NCI-H2081 (cell line): ENCODE measurements around the gene ATG14.
"Not testable (repeated sequence)": the region's sequence is repeated elsewhere in the genome, so short reads cannot be mapped to it uniquely, and the experiment has no call there.

Experiments used
- DNase-seq, 2 experiments: peaks; one replicate each; lab custom pipeline; 2025; lab: John Stamatoyannopoulos, UW

Gene ATG14, protein sequence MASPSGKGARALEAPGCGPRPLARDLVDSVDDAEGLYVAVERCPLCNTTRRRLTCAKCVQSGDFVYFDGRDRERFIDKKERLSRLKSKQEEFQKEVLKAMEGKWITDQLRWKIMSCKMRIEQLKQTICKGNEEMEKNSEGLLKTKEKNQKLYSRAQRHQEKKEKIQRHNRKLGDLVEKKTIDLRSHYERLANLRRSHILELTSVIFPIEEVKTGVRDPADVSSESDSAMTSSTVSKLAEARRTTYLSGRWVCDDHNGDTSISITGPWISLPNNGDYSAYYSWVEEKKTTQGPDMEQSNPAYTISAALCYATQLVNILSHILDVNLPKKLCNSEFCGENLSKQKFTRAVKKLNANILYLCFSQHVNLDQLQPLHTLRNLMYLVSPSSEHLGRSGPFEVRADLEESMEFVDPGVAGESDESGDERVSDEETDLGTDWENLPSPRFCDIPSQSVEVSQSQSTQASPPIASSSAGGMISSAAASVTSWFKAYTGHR

DNA sequence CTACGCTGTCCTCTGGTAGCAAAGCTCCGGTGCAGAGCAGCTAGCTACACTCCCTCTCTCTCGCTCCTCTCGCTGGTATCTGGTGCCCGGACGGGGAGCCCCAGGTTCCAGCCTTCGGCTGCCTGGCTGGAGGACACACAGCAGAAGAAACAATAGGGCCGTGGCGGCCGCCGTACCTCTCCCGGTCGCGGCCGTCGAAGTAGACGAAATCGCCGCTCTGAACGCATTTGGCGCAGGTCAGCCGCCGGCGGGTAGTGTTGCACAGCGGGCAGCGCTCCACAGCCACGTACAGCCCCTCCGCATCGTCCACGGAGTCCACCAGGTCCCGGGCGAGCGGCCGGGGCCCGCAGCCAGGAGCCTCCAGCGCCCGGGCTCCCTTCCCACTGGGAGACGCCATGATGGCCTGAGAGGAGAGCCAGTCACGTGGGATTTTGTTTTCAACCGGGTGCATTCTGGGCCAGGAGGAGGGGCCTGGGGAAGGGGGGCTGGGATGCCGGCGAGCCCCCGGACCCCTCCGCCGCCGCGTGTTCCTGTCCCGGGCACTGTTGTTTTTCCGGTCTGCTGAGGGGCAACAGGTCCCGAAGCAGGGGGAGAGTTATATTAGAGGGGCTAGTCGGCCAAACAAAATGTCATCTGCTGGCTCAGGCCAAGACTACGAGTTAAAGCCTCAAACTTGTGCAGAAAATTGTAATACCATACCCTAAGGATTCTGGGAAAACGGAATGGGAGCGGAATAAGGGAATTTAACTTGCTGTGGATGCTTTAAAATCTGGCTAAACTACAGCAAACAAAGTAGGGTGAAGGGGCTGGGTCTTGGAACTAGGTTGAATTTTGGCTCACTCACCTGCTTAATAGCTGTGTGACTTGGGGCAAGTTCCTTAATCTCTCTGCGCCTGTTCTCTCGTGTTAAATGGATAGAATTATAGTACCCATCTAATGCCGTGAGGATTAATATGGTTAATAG lies at the start of gene ATG14:
Gene ATG14, minus strand, starts transcription at position 405 of the 964 bp plus-strand sequence. Its CDS starts 8 bp downstream, at position 397.
- peak; percentile 80 to 82 for DNase-seq

DNA sequence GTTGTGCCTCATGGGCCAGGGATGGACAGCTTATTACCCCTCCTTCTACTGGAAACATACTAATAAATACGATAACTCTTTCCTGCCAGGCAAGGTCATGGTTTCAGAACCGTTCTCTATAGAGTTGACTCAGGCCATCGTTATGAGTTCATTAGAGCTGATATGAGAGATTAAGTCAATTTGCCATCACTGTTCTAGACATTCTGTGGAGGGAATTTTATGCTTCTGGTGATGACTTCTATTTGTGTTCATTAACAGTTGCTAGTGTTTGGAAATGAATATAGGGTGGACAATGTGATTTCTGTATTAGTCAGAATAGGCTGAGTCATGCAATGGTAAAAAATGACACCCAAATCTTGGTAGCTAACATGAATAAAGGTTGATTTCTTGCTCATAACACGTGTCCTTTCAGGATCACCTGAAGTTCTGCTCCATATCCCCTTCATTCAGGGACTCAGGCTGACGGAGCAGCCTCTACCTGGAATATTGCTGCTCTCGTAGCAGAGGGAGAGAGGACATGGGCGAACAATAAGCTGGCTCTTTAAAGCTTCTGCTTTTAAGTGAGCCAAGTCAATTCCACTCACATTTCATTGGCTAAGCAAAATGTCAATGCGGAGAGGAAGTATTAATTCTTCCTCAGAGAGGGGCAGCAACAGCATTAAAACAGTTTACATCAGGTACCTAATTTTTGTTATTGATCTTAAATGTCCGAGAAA lies 47.3 kb upstream of the ATG14 start:
- no peak for DNase-seq

- DNase-seq: no peak
Observed at GRCh38 chr14:55457496-55457895, 45.9 kb upstream of the ATG14 start.

GRCh38 chr14:55456411-55456810 lies 44.8 kb upstream of the ATG14 start:
- DNase-seq: not testable (repeated sequence)

GRCh38 chr14:55454264-55455002 lies 42.8 kb upstream of the ATG14 start:
- peak; percentile 82 to 92 for DNase-seq

GRCh38 chr14:55451950-55452349 lies 40.3 kb upstream of the ATG14 start:
- DNase-seq: no peak

DNA sequence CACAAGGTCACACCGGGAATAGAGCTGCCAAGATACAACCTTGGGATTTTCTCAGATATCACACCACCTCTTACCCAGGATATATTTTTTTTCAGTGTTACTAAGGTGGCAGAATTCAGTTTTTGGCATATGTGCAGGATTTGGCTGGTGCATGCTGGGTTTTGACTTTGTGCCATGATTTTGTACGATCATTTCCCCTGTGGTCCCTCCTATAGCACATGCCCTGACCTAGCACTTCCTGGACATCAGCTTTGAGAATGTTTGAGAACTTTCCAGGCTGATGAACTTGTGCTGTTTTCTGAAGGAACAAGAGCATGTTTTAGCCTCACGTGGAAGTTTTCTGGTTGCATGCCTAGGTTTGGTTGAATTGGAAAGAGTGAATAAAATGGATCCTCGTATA lies 39.8 kb upstream of the ATG14 start:
- DNase-seq: no peak

GRCh38 chr14:55450987-55451386 lies 39.4 kb upstream of the ATG14 start:
- DNase-seq: no peak

DNA sequence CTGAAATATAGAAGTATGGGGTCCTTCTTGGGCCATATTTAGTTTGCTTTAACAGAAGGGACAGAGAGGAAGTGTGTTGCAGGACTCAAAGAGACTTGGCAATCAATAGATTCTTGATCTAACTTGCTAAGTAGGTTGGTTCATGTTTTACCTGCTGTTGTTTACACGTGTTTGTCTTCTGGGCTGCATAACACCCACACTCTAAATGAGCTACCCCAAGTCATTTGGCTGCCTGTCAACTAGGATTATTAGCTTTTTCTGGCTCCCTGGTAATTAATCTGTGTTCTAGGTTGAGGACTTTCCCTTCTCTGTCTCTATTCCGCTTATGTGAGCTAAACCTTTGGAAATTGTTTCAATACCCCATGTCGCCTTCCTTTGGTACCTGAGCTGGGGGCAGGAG lies 38.9 kb upstream of the ATG14 start:
- DNase-seq: no peak

GRCh38 chr14:55450124-55450523 lies 38.5 kb upstream of the ATG14 start:
- DNase-seq: no peak

DNA sequence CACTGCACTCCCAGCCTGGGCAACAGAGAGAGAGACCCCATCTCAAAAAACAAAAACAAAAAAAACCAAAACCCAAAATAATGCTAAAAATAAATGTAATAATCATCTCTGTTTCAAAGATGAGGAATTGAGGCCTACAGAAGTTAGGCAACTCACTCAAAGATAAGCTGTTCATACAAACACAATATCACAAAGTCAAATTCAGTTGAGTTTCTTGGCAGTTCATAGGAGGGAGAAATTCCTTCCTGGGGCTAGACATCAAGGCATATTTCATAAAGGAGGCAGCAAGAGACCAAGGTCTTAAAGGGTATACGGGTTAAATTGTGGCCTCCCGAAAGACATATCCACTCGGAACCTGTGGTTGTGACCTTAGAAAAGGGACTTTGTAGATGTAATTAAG lies 37.5 kb upstream of the ATG14 start:
- DNase-seq: no peak

- DNase-seq: no peak
Observed at GRCh38 chr14:55448141-55448614, 36.5 kb upstream of the ATG14 start.

DNA sequence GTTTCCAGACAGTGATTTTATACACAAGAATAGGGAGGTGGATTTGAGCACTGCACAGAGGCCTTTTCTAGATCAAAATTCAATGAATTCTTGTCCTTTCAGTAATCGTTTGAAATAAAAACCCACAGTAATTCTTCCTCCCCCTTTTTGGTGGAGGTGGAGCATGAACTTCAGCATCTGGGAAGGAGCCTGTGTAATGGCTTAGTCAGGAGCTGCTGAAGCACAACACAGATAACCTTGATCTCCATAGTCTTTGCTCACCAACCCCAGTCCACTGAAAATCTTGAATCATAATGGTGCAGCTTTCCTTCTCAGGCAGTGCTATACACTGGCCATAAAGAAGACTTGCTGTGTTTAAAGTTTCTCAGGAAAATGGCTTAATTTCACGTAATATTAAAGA lies 35.2 kb upstream of the ATG14 start:
- DNase-seq: no peak

GRCh38 chr14:55446127-55446736 lies 34.6 kb upstream of the ATG14 start:
- peak; percentile 75 to 81 for DNase-seq

DNA sequence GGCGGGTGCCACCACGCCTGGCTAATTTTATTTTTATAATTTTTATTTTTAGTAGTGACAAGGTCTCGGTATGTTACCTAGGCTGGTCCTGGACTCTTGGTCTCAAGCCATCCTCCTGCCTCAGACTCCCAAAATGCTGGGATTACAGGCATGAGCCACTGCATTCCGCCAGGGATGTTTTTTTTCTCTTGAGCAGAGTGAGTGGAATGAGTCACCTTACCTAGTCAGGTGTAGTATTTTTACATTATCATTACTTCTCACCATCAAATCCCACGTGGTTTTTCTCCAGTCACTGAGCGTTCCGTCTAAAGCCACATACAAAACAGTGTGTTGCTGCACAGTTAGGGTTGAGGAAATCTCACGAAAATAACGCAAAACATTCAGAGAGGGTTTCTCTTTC lies 29.7 kb upstream of the ATG14 start:
- no peak for DNase-seq

DNA sequence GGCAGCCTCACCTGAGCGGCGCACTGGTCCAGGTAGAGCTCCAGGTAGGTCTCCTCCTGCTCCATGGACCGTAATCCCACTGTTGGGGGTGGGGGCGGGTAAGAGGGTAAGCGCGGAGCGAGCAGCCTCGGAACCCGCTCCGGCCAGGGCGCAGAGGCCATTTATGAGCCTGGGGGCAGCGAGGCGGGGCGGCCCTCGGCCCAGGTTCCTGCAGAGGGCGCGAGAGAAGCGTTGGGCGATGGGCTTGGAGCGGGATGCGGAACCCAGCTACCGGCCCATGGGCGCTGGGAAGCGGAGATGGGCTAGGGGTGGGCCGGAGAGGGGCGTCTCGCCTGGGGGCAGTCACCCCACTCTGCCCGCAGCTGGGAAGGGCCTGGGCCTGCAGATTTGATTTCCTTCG lies 28.8 kb upstream of the ATG14 start, which contains the start of gene TBPL2:
Gene TBPL2, minus strand, starts transcription at position 232 of the 400 bp plus-strand sequence. Its CDS starts 167 bp downstream, at position 65.
- no peak for DNase-seq

GRCh38 chr14:55438066-55438683 lies 26.5 kb upstream of the ATG14 start:
- peak; percentile 36 to 42 for DNase-seq

DNA sequence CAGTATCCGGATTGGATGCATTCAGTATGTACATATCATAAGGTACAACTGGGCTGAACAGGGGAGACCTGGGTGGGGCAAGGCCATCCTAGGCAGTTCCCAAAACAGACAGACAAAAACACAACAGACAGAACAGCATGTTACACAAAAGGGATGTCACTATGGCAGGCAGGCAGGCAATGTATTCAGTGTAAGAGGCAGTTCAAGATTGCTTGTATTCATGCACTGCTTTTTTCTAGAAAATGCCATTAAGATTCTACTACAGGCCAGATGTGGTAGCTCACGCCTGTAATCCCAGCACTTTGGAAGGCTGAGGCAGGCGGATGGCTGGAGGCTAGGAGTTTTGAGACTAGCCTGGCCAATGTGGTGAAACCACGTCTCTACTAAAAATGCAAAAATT lies 25.3 kb upstream of the ATG14 start:
- no peak for DNase-seq

- no peak for DNase-seq
Observed at GRCh38 chr14:55436519-55436918, 24.9 kb upstream of the ATG14 start.

DNA sequence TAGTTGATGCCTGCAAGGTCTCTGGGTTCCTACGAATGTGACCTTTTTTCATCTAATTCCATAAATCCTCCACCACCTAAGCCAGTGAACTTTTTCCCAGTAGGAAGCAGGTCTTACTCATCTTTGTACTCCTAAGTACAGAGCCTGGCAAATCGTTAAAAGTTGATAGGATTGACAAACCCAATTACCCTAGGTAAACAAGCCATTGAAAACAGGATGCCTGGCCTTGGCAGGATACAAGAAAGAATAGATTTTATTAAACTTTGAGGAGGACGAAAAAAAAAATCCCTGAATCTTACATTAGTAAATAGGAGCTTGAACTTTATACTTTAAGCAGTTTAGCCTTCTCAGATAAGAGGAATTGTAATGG lies 23.2 kb upstream of the ATG14 start:
- no peak for DNase-seq
